ENCODE results near the gene UBE2QL1.
A peak's percentile ranks its signal among the peaks of the same experiment; 100 is the strongest.

UBE2QL1 gene

GRCh38 chr5:6448622-6449464 is at the start of gene UBE2QL1:
Gene UBE2QL1 (plus strand): TSS chr5:6448859. CDS start chr5:6448894, 35 bp downstream.
- no peak for DNase-seq

GRCh38 chr5:6399980-6400910 is 48.4 kb upstream of the UBE2QL1 start:
- DNase-seq = no peak

GRCh38 chr5:6401410-6401809 is 47.2 kb upstream of the UBE2QL1 start:
- DNase-seq = no peak

GRCh38 chr5:6402939-6403338 is 45.7 kb upstream of the UBE2QL1 start:
- no peak for DNase-seq

GRCh38 chr5:6403416-6403815 is 45.2 kb upstream of the UBE2QL1 start:
- DNase-seq = no peak

GRCh38 chr5:6404129-6404528 is 44.5 kb upstream of the UBE2QL1 start:
- no peak for DNase-seq

GRCh38 chr5:6405591-6405990 is 43.1 kb upstream of the UBE2QL1 start:
- DNase-seq = no peak

- DNase-seq = peak in 1 of 56 donors; percentile 3
These were observed 41.0 kb upstream of the UBE2QL1 start for GRCh38 chr5:6407558-6408259.

GRCh38 chr5:6408260-6408596 is 40.4 kb upstream of the UBE2QL1 start:
- DNase-seq = no peak

- no peak for DNase-seq
These were observed 39.8 kb upstream of the UBE2QL1 start for GRCh38 chr5:6408627-6409446.

- DNase-seq = peak in 14 of 56 donors; percentile 1 to 36 (median 11)
These were observed 38.2 kb upstream of the UBE2QL1 start for GRCh38 chr5:6410421-6410820.

- DNase-seq = no peak
These were observed 37.5 kb upstream of the UBE2QL1 start for GRCh38 chr5:6411141-6411540.

GRCh38 chr5:6412811-6413210 is 35.8 kb upstream of the UBE2QL1 start:
- no peak for DNase-seq

- DNase-seq = no peak
These were observed 31.0 kb upstream of the UBE2QL1 start for GRCh38 chr5:6417657-6418056.

- no peak for DNase-seq
These were observed 29.9 kb upstream of the UBE2QL1 start for GRCh38 chr5:6418679-6419276.

- no peak for DNase-seq
These were observed 29.3 kb upstream of the UBE2QL1 start for GRCh38 chr5:6419340-6419852.

- no peak for DNase-seq
These were observed 25.1 kb upstream of the UBE2QL1 start for GRCh38 chr5:6423327-6424109.

GRCh38 chr5:6424110-6424659 is 24.5 kb upstream of the UBE2QL1 start:
- no peak for DNase-seq

- DNase-seq = no peak
These were observed 24.0 kb upstream of the UBE2QL1 start for GRCh38 chr5:6424700-6425099.
